ENCODE measurements around the gene ASB13.

GRCh38 chr10:5658871-5659618 lies 7.3 kb downstream of the ASB13 start:
- TF ChIP-seq, protein P1, sequence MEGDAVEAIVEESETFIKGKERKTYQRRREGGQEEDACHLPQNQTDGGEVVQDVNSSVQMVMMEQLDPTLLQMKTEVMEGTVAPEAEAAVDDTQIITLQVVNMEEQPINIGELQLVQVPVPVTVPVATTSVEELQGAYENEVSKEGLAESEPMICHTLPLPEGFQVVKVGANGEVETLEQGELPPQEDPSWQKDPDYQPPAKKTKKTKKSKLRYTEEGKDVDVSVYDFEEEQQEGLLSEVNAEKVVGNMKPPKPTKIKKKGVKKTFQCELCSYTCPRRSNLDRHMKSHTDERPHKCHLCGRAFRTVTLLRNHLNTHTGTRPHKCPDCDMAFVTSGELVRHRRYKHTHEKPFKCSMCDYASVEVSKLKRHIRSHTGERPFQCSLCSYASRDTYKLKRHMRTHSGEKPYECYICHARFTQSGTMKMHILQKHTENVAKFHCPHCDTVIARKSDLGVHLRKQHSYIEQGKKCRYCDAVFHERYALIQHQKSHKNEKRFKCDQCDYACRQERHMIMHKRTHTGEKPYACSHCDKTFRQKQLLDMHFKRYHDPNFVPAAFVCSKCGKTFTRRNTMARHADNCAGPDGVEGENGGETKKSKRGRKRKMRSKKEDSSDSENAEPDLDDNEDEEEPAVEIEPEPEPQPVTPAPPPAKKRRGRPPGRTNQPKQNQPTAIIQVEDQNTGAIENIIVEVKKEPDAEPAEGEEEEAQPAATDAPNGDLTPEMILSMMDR (IDR thresholded peaks at IDR 0.05) = no peak
- no peak for TF ChIP-seq POLR2AphosphoS5 (IDR thresholded peaks at IDR 0.05; ENCODE audit: low read depth, low read length)
